ENCODE measurements around the gene ZDHHC19.

DNA sequence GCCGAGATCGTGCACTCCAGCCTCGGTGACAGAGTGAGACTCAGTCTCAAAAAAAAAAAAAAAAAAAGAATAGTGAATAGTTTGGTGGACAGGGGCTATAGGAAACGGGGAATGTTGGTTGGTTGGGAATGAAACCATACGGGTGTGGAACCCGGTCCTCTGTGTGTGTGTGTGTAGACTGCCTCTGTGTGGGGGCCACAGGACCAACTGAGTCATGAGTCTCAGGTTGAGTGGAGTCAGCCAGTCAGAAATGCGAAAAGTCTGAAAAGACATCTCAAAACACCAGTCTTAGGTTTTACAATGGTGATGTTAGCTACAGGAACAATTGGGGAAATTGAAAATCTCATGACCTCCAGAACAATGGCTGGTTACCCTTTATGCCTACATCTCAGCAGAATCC lies 44.5 kb downstream of the ZDHHC19 start:
- TF ChIP-seq EZH2 (IDR thresholded peaks at IDR 0.05; ENCODE audit: insufficient read depth, poor library complexity, severe bottlenecking) (no peak), EZH2phosphoT487 (IDR thresholded peaks at IDR 0.05; ENCODE audit: insufficient read depth, low read depth) (no peak)

Measured in GM23248 (cell line).